GM12878 (cell line): ENCODE measurements around the gene NOS3. TPM values are rescaled to one million over a fixed set of nuclear protein-coding genes. Genes with fewer than 3 reads are reported as not detected.

Source experiments
- ATAC-seq: fragments of 200-7000 bp; cut with Tn5 transposase; 3 replicates; pipeline ENCODE4 v1.9.1; 2020; ENCODE audit warnings: mild to moderate bottlenecking, moderate library complexity
- BruUV-seq: library from RNA; stranded (reverse); fragments of 400-500 nt; replicated peaks from 2 replicates; lab custom pipeline; 2021; lab: Mats Ljungman, UMichigan
- CTCF ChIA-PET: fragments of 300-600 bp; sonication (Branson Sonifier 250); formaldehyde crosslinking; extraction: SDS; loops from one replicate; lab custom pipeline; 2021; ENCODE audit warnings: inconsistent platforms; lab: Yijun Ruan, JAX
- POLR2A ChIA-PET: fragments of 350-600 bp; formaldehyde crosslinking; extraction: SDS; loops from one replicate; lab custom pipeline; 2021; ENCODE audit warnings: inconsistent platforms; lab: Charles Lee
- RAD21 ChIA-PET: fragments of 300-600 bp; sonication (Branson Sonifier 250); formaldehyde crosslinking; loops from one replicate; lab custom pipeline; 2023; ENCODE audit warnings: antibody characterized with exemption; ENCODE audit not compliant: unreplicated experiment; lab: Charles Lee
- SMC1A ChIA-PET: fragments of 300-600 bp; sonication (Branson Sonifier 250); formaldehyde crosslinking; loops from one replicate; lab custom pipeline; 2023; ENCODE audit not compliant: unreplicated experiment, uncharacterized antibody; lab: Charles Lee
- DNase-seq: peaks from one replicate; pipeline ENCODE4 v3.0.0-alpha.2; 2011; ENCODE audit warnings: low read depth, low spot score
- FAIRE-seq: peaks from 3 replicates; lab custom pipeline; 2011; peaks lifted over from hg19 to GRCh38; lab: Jason Lieb, UNC
- H2AFZ ChIP-seq: 2 replicates; pipeline ENCODE4 v1.6.0; 2011; ENCODE audit warnings: low read depth, low read length, control low read depth; ENCODE audit not compliant: control insufficient read depth
- H3K27ac ChIP-seq: 2 replicates; pipeline ENCODE4 v1.5.1; 2011; ENCODE audit warnings: control low read depth; ENCODE audit not compliant: control insufficient read depth, insufficient read depth
- H3K27me3 ChIP-seq, 2 experiments: replicated peaks in 1 of 2; 2 replicates each; pipeline versions ENCODE4 v1.6.0 to v1.6.1; 2011; ENCODE audit warnings: low read length in 1 of 2; ENCODE audit not compliant: control insufficient read depth in 2 of 2, insufficient read depth in 2 of 2
- H3K36me3 ChIP-seq, 2 experiments: 2 replicates each; pipeline ENCODE4 v1.5.1; 2011; ENCODE audit warnings: low read length in 1 of 2; ENCODE audit not compliant: control insufficient read depth in 2 of 2, insufficient read depth in 2 of 2
- H3K4me1 ChIP-seq: 2 replicates; pipeline ENCODE4 v1.6.1; 2011; ENCODE audit warnings: mild to moderate bottlenecking, low read length, moderate library complexity, mixed read lengths; ENCODE audit not compliant: control insufficient read depth, insufficient read depth
- H3K4me2 ChIP-seq: 2 replicates; pipeline ENCODE4 v1.6.0; 2011; ENCODE audit warnings: control low read depth; ENCODE audit not compliant: control insufficient read depth, insufficient read depth
- H3K4me3 ChIP-seq: fragments of 200-600 bp; sonication (generic); 2 replicates; pipeline ENCODE4 v1.5.1; 2016
- H3K79me2 ChIP-seq: 2 replicates; pipeline ENCODE4 v1.6.0; 2011; ENCODE audit warnings: low read length; ENCODE audit not compliant: control insufficient read depth, insufficient read depth
- H3K9ac ChIP-seq: 2 replicates; pipeline ENCODE4 v1.8.0; 2011; ENCODE audit warnings: low read length, control low read depth, mixed read lengths; ENCODE audit not compliant: control insufficient read depth, insufficient read depth
- H3K9me3 ChIP-seq: replicated peaks from 3 replicates; pipeline ENCODE4 v1.5.1; 2011; ENCODE audit warnings: mild to moderate bottlenecking, low read length; ENCODE audit not compliant: control insufficient read depth, insufficient read depth
- H4K20me1 ChIP-seq: 2 replicates; pipeline ENCODE4 v1.6.0; 2011; ENCODE audit not compliant: control insufficient read depth, insufficient read depth
- BCL3 ChIP-seq: IDR thresholded peaks from 2 replicates; pipeline ENCODE4 v1.6.1; 2011; ENCODE audit warnings: borderline replicate concordance, low read depth, mild to moderate bottlenecking, moderate library complexity, low read length; ENCODE audit not compliant: insufficient read depth, poor library complexity, severe bottlenecking
- BCLAF1 ChIP-seq: fragments of 450-650 bp; IDR thresholded peaks from 2 replicates; pipeline ENCODE4 v1.6.1; 2017; ENCODE audit warnings: antibody characterized with exemption, mild to moderate bottlenecking, moderate library complexity
- GABPA ChIP-seq: IDR thresholded peaks from 2 replicates; pipeline ENCODE4 v1.6.1; 2014; ENCODE audit warnings: antibody characterized with exemption, low read depth, mild to moderate bottlenecking, inconsistent platforms
- SMARCA5 ChIP-seq: fragments of 450-650 bp; IDR thresholded peaks from 2 replicates; pipeline ENCODE4 v1.6.1; 2017; ENCODE audit warnings: mild to moderate bottlenecking
- TCF7 ChIP-seq: IDR thresholded peaks from 2 replicates; pipeline ENCODE4 v1.6.1; 2014; ENCODE audit warnings: antibody characterized with exemption, borderline replicate concordance
- WGBS: methylation state at CpG from one replicate; pipeline ENCODE4 v1.1.6; 2016; ENCODE audit warnings: low lambda C conversion rate; ENCODE audit not compliant: insufficient replicate concordance, insufficient coverage; ENCODE audit errors: missing lambda C conversion rate; 5-methylcytosine and 5-hydroxymethylcytosine counted together
- in situ Hi-C: fragments of 300-500 bp; cut with MboI; formaldehyde crosslinking; loops from 9 replicates; pipeline ENCODE4 v1.14.3; 2018; ENCODE audit warnings: mixed read lengths
- intact Hi-C: fragments of 100-400 bp; cut with micrococcal nuclease; formaldehyde crosslinking; loops from one replicate; pipeline ENCODE4 v1.14.2; 2022; ENCODE audit not compliant: unreplicated experiment
- polyA plus RNA-seq, 11 experiments: library from polyadenylated mRNA; depleted of rRNA in 4 of 11; unstranded in 6 of 11; stranded (reverse) in 5 of 11; fragments of >200 nt; fragmentation: Nextera tagmentation in 4 of 11; fragmentation: Illumina TruSeq in 1 of 11; extraction: Ambion mirVana in 4 of 11; extraction: Trizol in 1 of 11; gene quantifications; 1 replicate in 1 of 11; 2 replicates in 10 of 11; pipeline versions ENCODE4 v1.2.1 to v1.2.3, GENCODE V29; 2011 to 2016; ENCODE audit warnings: inconsistent platforms in 2 of 11, missing spikeins in 2 of 11, low read depth in 1 of 11
- total RNA-seq, 4 experiments: library from RNA; depleted of rRNA in 3 of 4; stranded (reverse); fragments of >200 nt in 3 of 4; fragmentation: Illumina TruSeq in 1 of 4; extraction: Trizol in 1 of 4; gene quantifications; 2 replicates each; pipeline versions ENCODE4 v1.2.1 to v1.2.3, GENCODE V29; 2013 to 2021

The NOS3 gene
- total and polyA plus RNA-seq, 10 of the 15 experiments (the other 5 are each of a cell fraction or from before 2014, with no cell fraction given), result 0.06 to 0.92 (median 0.30) TPM; not detected in 3

- TF ChIP-seq BCLAF1 (no peak), GABPA (no peak)
These were observed 4.2 kb downstream of the NOS3 start (continued) for GRCh38 chr7:150994838-150995510.

- no peak overlapping the region for H3K4me3 ChIP-seq
- BruUV-seq, result no TSS peak
- H3K4me2 ChIP-seq, result no peak overlapping the region
- intact Hi-C loops (no loop called here), in situ Hi-C loops (no loop called here)
- H3K27ac ChIP-seq, result no peak overlapping the region
- ChIA-PET CTCF (interaction anchor here (0.5 to 1.4 kb wide), 2 partner anchors 12 to 37 kb away, joined by 3 read pairs; no protein-coding TSS in a partner anchor), RAD21 (no interaction called here), POLR2A (no interaction called here), SMC1A (interaction anchor here (1.1 kb wide), 1 partner anchor 114 kb away, joined by 3 read pairs; no protein-coding TSS in a partner anchor)
- no peak overlapping the region for H3K9ac ChIP-seq
- H3K79me2 ChIP-seq, result no peaks in the 10 kb centered on the region
- no peaks in the 10 kb centered on the region for H4K20me1 ChIP-seq
- no peaks in the 10 kb centered on the region for H3K36me3 ChIP-seq
- TF ChIP-seq BCL3, result no peak
- TF ChIP-seq SMARCA5, result no peak
- TF ChIP-seq TCF7, result no peak
- no peaks in the 10 kb centered on the region for H3K27me3 ChIP-seq
- no peaks in the 10 kb centered on the region for H3K4me1 ChIP-seq
- no peak overlapping the region for H2AFZ ChIP-seq
- FAIRE-seq (no peak), ATAC-seq (no peak), DNase-seq (no peak)
- WGBS, result 1% methylated on average over 25 of the region's 31 CpGs
- no peaks in the 10 kb centered on the region for H3K9me3 ChIP-seq
These were observed 5.7 kb downstream of the NOS3 start for GRCh38 chr7:150996376-150997074.
